SU-DHL-6 (cell line): Measurements from ENCODE around the gene TXNRD1.

Experiments
- H2AFZ ChIP-seq: fragments of 200-600 bp; sonication (generic); 2 replicates; pipeline ENCODE4 v1.6.1; 2014; ENCODE audit warnings: low read depth, mild to moderate bottlenecking, moderate library complexity, mixed read lengths, antibody characterized with exemption, low read length; ENCODE audit not compliant: severe bottlenecking
- H3F3A ChIP-seq: fragments of 200-600 bp; shearing (Covaris generic); 2 replicates; pipeline ENCODE4 v1.6.0; 2016; ENCODE audit warnings: antibody characterized with exemption, mild to moderate bottlenecking; ENCODE audit not compliant: insufficient read depth
- H3K27ac ChIP-seq: fragments of 200-600 bp; sonication (generic); 2 replicates; pipeline ENCODE4 v1.5.1; 2016; ENCODE audit warnings: low read depth, mild to moderate bottlenecking, low read length, moderate library complexity, mixed read lengths
- H3K27me3 ChIP-seq: fragments of 200-600 bp; sonication (generic), shearing (Covaris generic); 2 replicates; pipeline ENCODE4 v1.6.0; 2014; ENCODE audit warnings: mild to moderate bottlenecking, low read length
- H3K36me3 ChIP-seq: fragments of 200-600 bp; sonication (generic); 2 replicates; pipeline ENCODE4 v1.6.1; 2014; ENCODE audit warnings: mild to moderate bottlenecking, low read length, mixed read lengths
- H3K4me2 ChIP-seq: fragments of 300-600, 200-600 bp; shearing (Covaris generic), sonication (generic); 2 replicates; pipeline ENCODE4 v1.6.0; 2014; ENCODE audit warnings: low read length, low read depth, mild to moderate bottlenecking; ENCODE audit not compliant: poor library complexity, severe bottlenecking
- H3K4me3 ChIP-seq: fragments of 200-600 bp; sonication (generic); 2 replicates; pipeline ENCODE4 v1.5.1; 2014; ENCODE audit warnings: antibody characterized with exemption, low read length, mild to moderate bottlenecking, mixed read lengths; ENCODE audit not compliant: insufficient read depth, poor library complexity, severe bottlenecking
- H3K79me2 ChIP-seq: fragments of 200-600 bp; sonication (generic); 2 replicates; pipeline ENCODE4 v1.6.1; 2014; ENCODE audit warnings: mild to moderate bottlenecking, low read length, moderate library complexity; ENCODE audit not compliant: insufficient read depth
- H3K9ac ChIP-seq: fragments of 200-600 bp; sonication (generic); 2 replicates; pipeline ENCODE4 v1.7.0; 2014; ENCODE audit warnings: mild to moderate bottlenecking, low read length
- H3K9me2 ChIP-seq: fragments of 200-600 bp; sonication (generic); replicated peaks from 2 replicates; pipeline ENCODE4 v1.6.1; 2014; ENCODE audit warnings: low read length; ENCODE audit not compliant: insufficient read depth
- H3K9me3 ChIP-seq: fragments of 200-600 bp; sonication (generic); 2 replicates; pipeline ENCODE4 v1.6.1; 2014; ENCODE audit warnings: low read length, mixed read lengths; ENCODE audit not compliant: insufficient read depth
- H4K20me1 ChIP-seq: fragments of 200-600 bp; sonication (generic); 2 replicates; pipeline ENCODE4 v1.6.1; 2014; ENCODE audit warnings: low read depth, mild to moderate bottlenecking, antibody characterized with exemption, low read length, moderate library complexity, mixed read lengths
- CTCF ChIP-seq: fragments of 200-600 bp; sonication (generic); IDR thresholded peaks from one replicate; pipeline ENCODE4 v1.5.1; 2017; ENCODE audit warnings: antibody characterized with exemption, mild to moderate bottlenecking, low read length, moderate library complexity; ENCODE audit not compliant: insufficient read depth, poor library complexity, severe bottlenecking
- EZH2phosphoT487 ChIP-seq: fragments of 200-600 bp; sonication (generic), shearing (Covaris generic); conservative IDR thresholded peaks from 2 replicates; pipeline ENCODE4 v1.6.1; 2018; ENCODE audit warnings: mild to moderate bottlenecking, antibody characterized with exemption, low read length, moderate library complexity, mixed read lengths

The TXNRD1 gene

GRCh38 chr12:104307655-104308000, 92.0 kb downstream of the TXNRD1 start:
- no peak overlapping the region for H3K4me3 ChIP-seq
- H3K9me2 ChIP-seq = no peaks in the 10 kb centered on the region
- no peaks in the 10 kb centered on the region for H3F3A ChIP-seq
- H3K9me3 ChIP-seq = no peaks in the 10 kb centered on the region
- no peak overlapping the region for H2AFZ ChIP-seq
- H3K36me3 ChIP-seq = peaks cover 18% of the 10 kb centered on the region; the same call in 1 of the 2 replicates
- peaks cover 91% of the 10 kb centered on the region for H3K79me2 ChIP-seq
- H3K4me2 ChIP-seq = no peak overlapping the region
- no peak overlapping the region for H3K27ac ChIP-seq
- no peaks in the 10 kb centered on the region for H3K27me3 ChIP-seq
- peaks cover 37% of the 10 kb centered on the region for H4K20me1 ChIP-seq
- no peak overlapping the region for H3K9ac ChIP-seq
- no peak for TF ChIP-seq EZH2phosphoT487
- TF ChIP-seq CTCF = no peak

DNA sequence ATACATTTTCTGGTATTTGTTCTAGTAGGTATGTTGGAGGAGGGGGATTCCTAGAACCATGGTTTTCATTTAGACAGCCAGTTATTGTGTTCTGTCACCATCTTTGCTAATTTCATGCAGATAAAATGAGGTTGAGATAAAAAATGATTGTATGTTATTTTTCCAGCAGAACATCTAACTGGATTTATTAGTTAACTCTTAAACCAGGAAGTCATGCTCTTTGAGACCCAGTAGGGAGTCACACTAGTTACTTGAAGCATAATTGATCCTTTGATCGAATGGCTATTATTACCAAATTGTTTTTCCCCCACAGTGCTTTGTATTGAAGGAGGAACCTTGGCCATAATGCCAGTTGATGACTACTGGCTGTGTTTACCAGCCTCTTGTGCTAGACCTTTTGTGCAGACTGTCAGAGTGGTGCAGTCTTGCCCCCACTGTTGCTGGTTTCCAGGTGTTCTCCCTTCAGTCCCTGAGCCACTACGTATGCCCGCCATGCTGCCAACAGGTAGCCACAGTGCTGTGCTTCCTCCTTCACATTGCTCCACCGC, 93.9 kb downstream of the TXNRD1 start:
- H3K79me2 ChIP-seq = peaks cover 72% of the 10 kb centered on the region
- no peak for TF ChIP-seq EZH2phosphoT487
- TF ChIP-seq CTCF = no peak
- no peak overlapping the region for H3K9ac ChIP-seq
- peaks cover 37% of the 10 kb centered on the region; the same call in 1 of the 2 replicates for H3K36me3 ChIP-seq
- no peak overlapping the region for H3K4me3 ChIP-seq
- no peaks in the 10 kb centered on the region for H3K9me2 ChIP-seq
- H3K27me3 ChIP-seq = no peaks in the 10 kb centered on the region
- H3F3A ChIP-seq = no peaks in the 10 kb centered on the region; the same call in 1 of the 2 replicates
- H3K9me3 ChIP-seq = no peaks in the 10 kb centered on the region
- no peak overlapping the region for H2AFZ ChIP-seq
- no peak overlapping the region for H3K27ac ChIP-seq
- H4K20me1 ChIP-seq = peaks cover 37% of the 10 kb centered on the region
- no peak overlapping the region for H3K4me2 ChIP-seq

DNA sequence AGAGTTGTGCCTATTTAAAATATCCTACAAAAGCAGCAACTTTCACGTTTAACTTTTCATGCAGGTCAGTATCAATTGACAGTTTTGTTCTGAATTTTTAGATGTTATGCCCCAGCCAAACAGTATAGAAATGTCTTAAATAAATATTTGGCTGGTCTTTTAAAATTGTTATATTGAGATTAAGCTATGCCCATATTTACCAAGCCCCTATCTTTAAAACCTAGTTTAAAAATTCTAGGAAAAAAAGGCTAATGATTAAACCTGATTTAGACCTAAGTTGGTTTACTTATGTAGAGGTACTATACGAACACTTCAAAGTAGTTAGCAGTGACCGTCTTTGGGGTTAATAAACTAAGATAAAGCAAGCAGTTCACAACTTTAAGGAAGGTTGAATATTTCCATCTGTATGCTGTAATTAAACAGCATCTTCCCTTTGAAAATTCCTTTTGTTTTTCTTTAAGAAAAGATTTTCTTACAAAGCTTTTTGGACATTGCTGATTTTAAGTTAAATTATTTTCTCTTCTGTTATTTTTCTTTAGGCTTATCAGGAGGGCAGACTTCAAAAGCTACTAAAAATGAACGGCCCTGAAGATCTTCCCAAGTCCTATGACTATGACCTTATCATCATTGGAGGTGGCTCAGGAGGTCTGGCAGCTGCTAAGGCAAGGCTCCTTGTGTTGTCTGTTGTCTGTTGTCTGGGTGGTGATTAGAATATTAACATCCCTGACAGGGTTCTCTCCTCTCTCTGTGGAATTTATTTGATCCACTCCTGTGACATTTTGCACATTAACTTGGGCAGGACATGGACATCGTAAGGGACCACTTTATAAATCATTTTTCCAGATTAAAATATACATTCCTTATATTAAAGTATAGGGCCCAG, 95.4 kb downstream of the TXNRD1 start:
- Histone ChIP-seq H3K27ac (no peak overlapping the region), H3K9ac (no peak overlapping the region), H3K79me2 (peaks cover 57% of the 10 kb centered on the region), H3K27me3 (no peaks in the 10 kb centered on the region), H3K4me2 (no peak overlapping the region), H3K4me3 (no peak overlapping the region), H3K36me3 (peaks cover 45% of the 10 kb centered on the region; the same call in 1 of the 2 replicates), H3F3A (no peaks in the 10 kb centered on the region; the same call in 1 of the 2 replicates), H2AFZ (no peak overlapping the region), H3K9me2 (no peaks in the 10 kb centered on the region), H3K9me3 (no peaks in the 10 kb centered on the region), H4K20me1 (peaks cover 35% of the 10 kb centered on the region)
- TF ChIP-seq EZH2phosphoT487 (no peak), CTCF (no peak)
